ENCODE results near the gene ROR2. TPM values are rescaled to one million over a fixed set of nuclear protein-coding genes. Genes with fewer than 3 reads are reported as not detected.
A peak's percentile ranks its signal among the peaks of the same experiment; 100 is the strongest.

The ROR2 gene
- total and polyA plus RNA-seq, 11 donors = 0.18 to 9.0 (median 0.49) TPM

DNA sequence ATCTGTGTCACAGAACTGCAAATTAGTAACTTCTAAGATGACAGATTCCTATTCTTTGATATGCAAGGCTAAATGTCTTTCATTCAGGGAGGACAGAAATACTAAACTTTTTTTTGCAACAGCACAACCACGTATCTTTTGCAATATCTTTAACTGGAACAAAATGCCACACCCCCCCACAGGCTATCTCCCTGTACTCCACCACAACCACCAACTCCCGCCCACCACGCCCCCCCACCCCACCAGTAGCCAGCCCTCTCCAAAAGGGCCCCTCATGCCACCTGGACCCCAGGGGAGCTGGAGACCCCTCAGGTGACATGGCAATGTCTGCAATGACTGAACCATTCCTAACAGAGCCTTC, 131.8 kb downstream of the ROR2 start:
- Histone ChIP-seq H3K4me1 (peaks cover 0 to 7% (median 0%) of the 10 kb centered on the region in 12 donors), H3K4me3 (peak overlapping the region in 2 of 12 donors; percentile 26 to 32), H3K27me3 (no peaks in the 10 kb centered on the region), H3K9me3 (peaks cover 0 to 10% (median 0%) of the 10 kb centered on the region in 12 donors), H3K36me3 (no peaks in the 10 kb centered on the region), H3K27ac (peak overlapping the region in 1 of 12 donors; percentile 75)
- intact Hi-C loops (cut with DNase I) = no loop called here
- TF ChIP-seq, protein P1, sequence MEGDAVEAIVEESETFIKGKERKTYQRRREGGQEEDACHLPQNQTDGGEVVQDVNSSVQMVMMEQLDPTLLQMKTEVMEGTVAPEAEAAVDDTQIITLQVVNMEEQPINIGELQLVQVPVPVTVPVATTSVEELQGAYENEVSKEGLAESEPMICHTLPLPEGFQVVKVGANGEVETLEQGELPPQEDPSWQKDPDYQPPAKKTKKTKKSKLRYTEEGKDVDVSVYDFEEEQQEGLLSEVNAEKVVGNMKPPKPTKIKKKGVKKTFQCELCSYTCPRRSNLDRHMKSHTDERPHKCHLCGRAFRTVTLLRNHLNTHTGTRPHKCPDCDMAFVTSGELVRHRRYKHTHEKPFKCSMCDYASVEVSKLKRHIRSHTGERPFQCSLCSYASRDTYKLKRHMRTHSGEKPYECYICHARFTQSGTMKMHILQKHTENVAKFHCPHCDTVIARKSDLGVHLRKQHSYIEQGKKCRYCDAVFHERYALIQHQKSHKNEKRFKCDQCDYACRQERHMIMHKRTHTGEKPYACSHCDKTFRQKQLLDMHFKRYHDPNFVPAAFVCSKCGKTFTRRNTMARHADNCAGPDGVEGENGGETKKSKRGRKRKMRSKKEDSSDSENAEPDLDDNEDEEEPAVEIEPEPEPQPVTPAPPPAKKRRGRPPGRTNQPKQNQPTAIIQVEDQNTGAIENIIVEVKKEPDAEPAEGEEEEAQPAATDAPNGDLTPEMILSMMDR (IDR thresholded peaks at IDR 0.05) = no peak
- TF ChIP-seq POLR2A (IDR thresholded peaks at IDR 0.05) = no peak
- DNase-seq = no peak
- no peak for ATAC-seq
- WGBS, 4 donors = 62 to 80% (median 66%) methylated on average over 3 of the region's 3 CpGs

GRCh38 chr9:91817493-91818224, 132.4 kb downstream of the ROR2 start:
- TF ChIP-seq POLR2A (IDR thresholded peaks at IDR 0.05) = no peak
- TF ChIP-seq, protein P1 (IDR thresholded peaks at IDR 0.05) = no peak
- ATAC-seq = no peak
- no peak for DNase-seq
- no peaks in the 10 kb centered on the region for H3K27me3 ChIP-seq
- H3K27ac ChIP-seq = peak overlapping the region in 1 of 12 donors; percentile 75
- intact Hi-C loops (cut with DNase I) = no loop called here
- no peaks in the 10 kb centered on the region for H3K36me3 ChIP-seq
- 53 to 63% (median 59%) methylated on average over 20 of the region's 20 CpGs for WGBS, 4 donors
- peaks cover 0 to 7% (median 0%) of the 10 kb centered on the region in 12 donors for H3K4me1 ChIP-seq
- peak overlapping the region in 2 of 12 donors; percentile 26 to 32 for H3K4me3 ChIP-seq
- peaks cover 0 to 10% (median 0%) of the 10 kb centered on the region in 12 donors for H3K9me3 ChIP-seq

- Histone ChIP-seq H3K9me3 (peaks cover 0 to 6% (median 0%) of the 10 kb centered on the region in 12 donors), H3K27ac (peak overlapping the region in 1 of 12 donors; percentile 75), H3K4me1 (peaks cover 0 to 7% (median 0%) of the 10 kb centered on the region in 12 donors), H3K36me3 (no peaks in the 10 kb centered on the region), H3K4me3 (no peak overlapping the region), H3K27me3 (no peaks in the 10 kb centered on the region)
- WGBS, 4 donors = 78 to 85% (median 82%) methylated on average over 8 of the region's 8 CpGs
- DNase-seq (no peak), ATAC-seq (no peak)
- intact Hi-C loops (cut with DNase I) = no loop called here
- TF ChIP-seq, protein P1 (IDR thresholded peaks at IDR 0.05) = no peak
- TF ChIP-seq POLR2A (IDR thresholded peaks at IDR 0.05) = no peak
Observed at GRCh38 chr9:91817106-91817492, 132.9 kb downstream of the ROR2 start.

DNA sequence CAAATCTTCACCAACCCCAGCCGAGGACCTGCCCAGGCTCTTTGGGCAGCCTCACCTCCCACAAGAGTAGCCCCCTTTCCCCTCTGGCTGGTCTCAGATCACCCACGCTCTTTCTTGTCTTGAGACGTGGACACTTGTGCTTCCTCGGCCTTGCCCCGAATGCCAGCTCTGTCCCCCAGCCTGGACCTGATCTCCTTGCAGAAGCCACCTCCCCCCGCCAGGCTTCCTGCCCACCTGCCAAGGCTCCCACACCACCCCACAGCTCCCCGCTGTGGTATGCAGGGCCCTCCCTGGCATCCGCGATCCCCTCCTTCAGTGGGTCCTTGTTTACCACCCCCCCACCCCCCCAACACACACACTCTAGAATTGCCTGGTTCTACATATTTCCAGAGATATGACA, 133.7 kb downstream of the ROR2 start:
- peak overlapping the region in 1 of 12 donors; percentile 75 for H3K27ac ChIP-seq
- no peaks in the 10 kb centered on the region for H3K27me3 ChIP-seq
- H3K36me3 ChIP-seq = no peaks in the 10 kb centered on the region
- WGBS, 4 donors = 94 to 98% (median 97%) methylated on average over 9 of the region's 9 CpGs
- no peak overlapping the region for H3K4me3 ChIP-seq
- peaks cover 0 to 7% (median 0%) of the 10 kb centered on the region in 12 donors for H3K4me1 ChIP-seq
- TF ChIP-seq, protein P1 (IDR thresholded peaks at IDR 0.05) = no peak
- TF ChIP-seq POLR2A (IDR thresholded peaks at IDR 0.05) = no peak
- no peak for DNase-seq
- intact Hi-C loops (cut with DNase I) = no loop called here
- no peak for ATAC-seq
- no peaks in the 10 kb centered on the region for H3K9me3 ChIP-seq

All from heart left ventricle (tissue), 16 donors.